HG03159 (cell line): ENCODE results near the gene SUFU.
A peak's percentile ranks its signal among the peaks of the same experiment; 100 is the strongest.
"Not testable (repeated sequence)": the region's sequence is repeated elsewhere in the genome, so short reads cannot be mapped to it uniquely, and the experiment has no call there.

Experiments
- ATAC-seq: cut with Tn5 transposase; IDR thresholded peaks from one replicate; pipeline ENCODE4 v1.9.1; 2021; ENCODE audit warnings: mild to moderate bottlenecking, moderate library complexity; ENCODE audit not compliant: unreplicated experiment

Gene SUFU

DNA sequence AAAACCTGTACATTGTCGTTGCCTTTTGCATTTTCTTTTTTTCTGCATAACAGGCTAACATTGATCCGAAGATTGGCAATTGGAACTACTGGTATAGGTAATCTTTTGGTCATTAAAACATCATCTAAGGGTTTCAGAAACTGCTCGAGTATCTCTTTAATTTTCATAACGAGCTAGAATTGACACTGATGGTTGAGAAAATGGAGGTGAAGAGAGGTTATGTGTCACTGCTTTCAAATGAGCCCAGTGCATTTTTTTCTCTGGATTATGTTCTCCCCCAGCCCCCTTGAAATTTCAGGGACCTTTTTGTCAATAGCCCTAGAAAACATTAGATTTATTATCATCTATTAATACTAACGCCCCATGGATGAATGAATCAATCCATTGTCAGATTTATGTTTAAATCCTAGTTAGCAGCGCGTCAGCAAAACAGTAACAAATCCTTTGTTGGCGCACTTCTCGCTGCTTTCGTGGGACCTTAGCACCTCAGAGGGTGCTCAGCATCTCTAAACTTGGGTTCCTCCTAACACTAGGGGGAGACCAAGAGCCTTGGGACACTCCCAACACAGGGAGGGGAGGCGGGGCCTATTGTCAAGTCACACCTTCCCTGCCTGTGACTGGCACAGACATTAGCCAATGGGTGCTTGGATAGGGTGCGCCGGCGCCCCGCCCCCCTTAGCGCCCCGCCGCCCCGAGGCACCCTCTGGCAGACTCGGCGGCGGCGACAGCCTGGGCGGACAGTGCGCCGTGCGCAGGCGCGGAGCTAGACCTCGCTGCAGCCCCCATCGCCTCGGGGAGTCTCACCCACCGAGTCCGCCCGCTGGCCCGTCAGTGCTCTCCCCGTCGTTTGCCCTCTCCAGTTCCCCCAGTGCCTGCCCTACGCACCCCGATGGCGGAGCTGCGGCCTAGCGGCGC, at the start of gene SUFU:
Gene SUFU, plus strand, starts transcription at position 709 of the 915 bp plus-strand sequence. Its CDS starts 181 bp downstream, at position 890.
- peak; percentile 51 for ATAC-seq

- ATAC-seq: not testable (repeated sequence)
Observed at GRCh38 chr10:102454662-102455487, 48.9 kb upstream of the SUFU start.

DNA sequence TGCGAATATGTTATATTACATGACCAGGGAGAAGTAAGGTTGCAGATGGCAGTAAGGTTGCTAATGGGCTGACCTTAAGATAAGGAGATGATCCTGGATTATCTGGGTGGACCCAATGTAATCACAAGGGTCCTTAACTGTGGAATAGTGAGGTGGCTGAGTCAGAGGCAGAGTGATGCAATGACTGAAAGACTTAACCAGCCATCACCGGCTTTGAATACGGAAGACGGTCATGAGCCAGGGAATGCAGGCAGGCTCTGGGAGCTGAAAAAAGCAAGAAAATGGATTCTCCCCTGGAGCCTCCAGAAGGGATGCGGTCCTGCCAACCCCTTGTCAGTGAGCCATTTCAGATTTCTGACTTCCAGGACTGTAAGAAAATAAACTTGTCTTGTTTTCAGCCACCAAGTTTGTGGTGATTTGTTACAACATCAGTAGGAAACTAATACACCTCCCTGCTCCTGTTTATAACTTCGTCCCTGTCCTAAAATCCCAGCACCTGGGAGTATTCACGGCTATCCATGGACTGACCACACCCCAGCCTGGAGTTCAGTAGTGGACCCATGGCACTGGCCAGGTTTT, 47.8 kb upstream of the SUFU start:
- ATAC-seq: no peak

- ATAC-seq: no peak
Observed at GRCh38 chr10:102457591-102458150, 46.1 kb upstream of the SUFU start.

DNA sequence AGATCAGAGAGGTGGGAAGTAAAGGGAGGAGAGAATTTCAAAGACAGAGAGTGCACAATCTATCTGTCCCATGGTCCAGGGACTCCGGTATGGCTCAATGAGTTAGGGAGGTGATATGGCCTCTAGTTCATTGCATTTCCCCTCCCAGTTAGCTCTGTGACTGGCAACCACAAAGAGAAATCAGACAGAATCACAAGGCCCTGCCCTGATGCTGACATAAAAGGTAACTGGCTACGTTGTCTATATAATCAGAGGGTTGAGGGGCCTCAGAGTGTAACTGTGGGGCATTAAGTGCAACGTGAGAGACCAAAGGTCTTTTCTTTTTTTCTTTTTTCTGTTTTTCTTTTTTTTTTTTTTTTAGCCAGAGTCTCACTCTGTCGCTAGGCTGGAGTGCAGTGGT, 45.1 kb upstream of the SUFU start:
- no peak for ATAC-seq

DNA sequence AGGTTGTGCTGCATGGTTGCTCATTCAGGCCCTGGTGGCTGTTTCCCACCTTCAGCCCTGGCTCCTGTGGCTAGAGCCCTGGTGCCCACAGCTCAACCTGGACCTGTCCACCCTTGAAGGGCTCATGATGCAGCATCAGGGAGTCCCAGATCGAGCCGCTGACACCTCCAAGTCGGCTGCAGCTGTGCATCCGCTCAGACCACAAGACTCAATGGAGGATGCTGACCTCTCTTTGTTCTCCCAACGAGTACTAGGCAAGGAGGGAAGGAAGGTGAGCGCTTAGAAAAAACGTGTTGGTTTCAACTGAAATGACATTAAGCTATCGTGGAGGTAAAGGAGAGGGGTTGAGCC, 43.0 kb upstream of the SUFU start:
- ATAC-seq: peak; percentile 22

DNA sequence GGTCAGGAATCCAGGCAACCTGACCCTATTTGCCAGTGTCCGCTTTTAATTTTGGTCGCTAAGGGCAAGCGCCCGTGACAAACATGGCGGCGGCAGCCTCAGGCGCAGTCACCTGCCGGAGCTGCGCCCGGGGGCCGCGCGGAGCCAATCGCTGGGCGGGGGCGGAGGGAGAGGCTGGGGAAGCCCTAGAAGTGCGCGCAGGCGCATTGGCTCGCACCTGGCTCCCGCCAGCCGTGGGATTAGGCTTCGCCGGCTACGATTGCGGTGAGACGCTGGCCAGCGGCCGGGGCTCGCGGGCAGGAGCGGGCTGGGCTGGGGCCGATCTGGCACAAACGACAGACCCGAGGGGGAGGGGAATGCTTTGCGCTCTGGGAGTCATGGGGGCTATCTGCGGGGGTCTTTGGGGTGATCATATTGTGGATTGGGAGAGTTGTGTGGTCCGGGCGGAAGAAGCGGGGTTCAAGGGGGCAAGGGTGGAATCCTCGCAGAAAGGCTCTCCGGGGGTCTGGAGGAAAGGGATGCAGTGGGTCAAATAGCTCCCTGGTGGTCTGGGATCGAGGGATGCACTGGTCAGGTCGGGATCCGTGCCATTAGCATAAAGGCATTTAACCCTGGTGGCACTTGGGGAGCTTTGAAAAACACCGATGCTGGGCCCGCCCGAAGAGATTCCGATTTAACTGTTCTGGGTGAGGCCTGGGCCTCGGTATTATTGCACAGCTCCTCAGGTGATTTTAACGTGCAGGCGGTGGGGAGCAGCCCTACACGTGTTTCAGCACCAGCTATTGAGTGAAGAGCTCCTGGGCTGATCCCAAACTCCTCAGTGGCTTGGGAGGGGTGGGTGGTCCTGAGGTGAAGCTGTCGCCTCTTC, 42.4 kb upstream of the SUFU start:
- ATAC-seq: peak; percentile 77

DNA sequence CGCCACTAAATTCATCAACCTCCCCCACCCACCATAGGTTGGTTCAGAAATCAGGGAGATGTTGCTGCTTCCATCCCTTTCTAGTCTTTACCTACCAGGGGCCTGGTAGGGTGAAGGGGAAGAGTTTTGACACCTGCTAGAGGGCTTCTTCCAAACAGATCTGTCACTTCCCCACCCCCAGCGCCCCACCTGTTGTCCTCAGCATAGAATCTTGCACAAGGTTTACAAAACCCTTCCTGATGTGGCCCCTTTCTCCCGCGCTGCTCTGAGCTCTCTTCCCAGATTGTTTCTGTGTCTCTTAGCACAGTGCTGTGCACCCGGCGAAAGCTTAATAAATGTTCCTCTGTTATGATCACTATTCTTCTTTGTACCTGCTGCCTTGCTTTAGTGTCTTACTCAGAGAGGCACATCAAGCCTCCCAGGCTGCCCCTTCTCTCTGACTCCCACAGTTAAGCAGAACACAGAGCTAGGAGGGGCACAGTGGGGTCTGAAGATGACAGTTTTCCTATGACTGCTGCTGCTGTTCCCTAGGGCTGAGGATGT, 41.2 kb upstream of the SUFU start:
- no peak for ATAC-seq

DNA sequence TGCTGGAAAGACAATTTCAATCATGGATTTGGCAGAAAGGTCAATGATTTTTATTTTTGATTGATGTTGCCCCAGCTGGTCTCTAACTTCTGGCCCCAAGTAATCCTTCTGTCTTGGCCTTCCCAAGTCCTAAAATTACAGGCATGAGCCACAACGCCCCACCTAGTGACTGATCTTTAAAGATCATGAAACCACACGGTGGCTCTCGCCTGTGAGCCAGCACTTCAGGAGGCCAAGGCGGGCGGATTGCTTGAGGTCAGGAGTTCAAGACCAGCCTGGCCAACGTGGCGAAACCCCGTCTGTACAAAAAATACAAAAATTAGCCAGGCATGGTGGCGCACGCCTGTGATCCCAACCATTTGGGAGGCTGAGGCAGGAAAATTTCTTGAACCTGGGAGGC, 39.8 kb upstream of the SUFU start:
- no peak for ATAC-seq

GRCh38 chr10:102465466-102465865, 38.3 kb upstream of the SUFU start:
- ATAC-seq: no peak

GRCh38 chr10:102467318-102467717, 36.5 kb upstream of the SUFU start:
- ATAC-seq: no peak

DNA sequence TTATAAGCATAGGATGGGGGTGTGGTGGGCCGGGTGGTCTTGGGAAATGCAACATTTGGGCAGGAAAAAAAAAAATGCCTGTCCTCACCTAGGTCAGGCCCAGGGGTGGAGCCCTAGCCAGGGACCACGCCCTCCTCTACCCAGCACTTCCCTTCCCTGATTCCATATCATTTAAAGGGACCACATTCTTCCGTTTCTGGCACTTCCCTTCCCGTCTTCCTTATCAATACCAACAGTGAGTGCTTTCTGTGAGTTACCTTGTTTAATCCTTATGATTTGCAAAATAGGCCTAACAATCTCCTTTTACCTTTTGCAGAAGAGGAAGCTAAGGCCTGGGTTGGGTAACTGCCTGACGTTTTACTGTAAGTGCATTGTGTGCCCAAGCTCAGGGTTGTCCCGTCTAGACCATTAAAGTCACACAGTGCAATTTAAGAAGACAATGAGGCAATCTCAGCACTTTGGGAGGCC, 35.8 kb upstream of the SUFU start:
- ATAC-seq: no peak

- no peak for ATAC-seq
Observed at GRCh38 chr10:102468683-102469082, 35.1 kb upstream of the SUFU start.

DNA sequence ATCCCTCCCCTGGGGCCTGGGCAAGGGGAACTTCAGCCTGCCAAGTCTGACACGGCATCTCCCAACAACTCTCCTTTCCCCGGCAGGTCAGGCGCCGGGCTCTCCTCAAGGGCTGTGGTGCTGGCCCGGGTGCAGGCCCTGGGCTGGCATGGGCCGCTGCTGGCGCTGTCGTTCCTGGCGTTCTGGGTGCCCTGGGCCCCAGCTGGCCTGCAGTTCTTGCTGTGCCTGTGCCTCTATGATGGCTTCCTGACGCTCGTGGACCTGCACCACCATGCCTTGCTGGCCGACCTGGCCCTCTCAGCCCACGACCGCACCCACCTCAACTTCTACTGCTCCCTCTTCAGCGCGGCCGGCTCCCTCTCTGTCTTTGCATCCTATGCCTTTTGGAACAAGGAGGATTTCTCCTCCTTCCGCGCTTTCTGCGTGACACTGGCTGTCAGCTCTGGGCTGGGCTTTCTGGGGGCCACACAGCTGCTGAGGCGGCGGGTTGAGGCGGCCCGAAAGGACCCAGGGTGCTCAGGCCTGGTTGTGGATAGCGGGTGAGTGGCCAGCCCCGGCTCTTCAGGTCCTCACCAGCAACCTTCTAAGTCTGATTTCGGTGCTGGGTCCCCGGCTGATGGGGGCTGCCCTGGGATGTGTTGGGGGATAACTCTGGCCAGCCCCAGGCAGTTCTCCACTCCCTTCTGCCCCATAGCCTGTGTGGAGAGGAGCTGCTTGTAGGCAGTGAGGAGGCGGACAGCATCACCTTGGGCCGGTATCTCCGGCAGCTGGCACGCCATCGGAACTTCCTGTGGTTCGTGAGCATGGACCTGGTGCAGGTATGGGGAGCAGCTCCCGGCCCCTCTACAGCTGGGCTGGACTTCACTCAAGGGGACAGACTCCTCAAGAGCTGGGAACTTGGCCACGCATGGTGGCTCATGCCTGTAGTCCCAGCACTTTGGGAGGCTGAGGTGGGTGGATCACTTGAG, 32.9 kb upstream of the SUFU start:
- ATAC-seq: no peak

GRCh38 chr10:102473445-102474331, 30.1 kb upstream of the SUFU start:
- no peak for ATAC-seq

GRCh38 chr10:102475451-102476040, 28.2 kb upstream of the SUFU start:
- no peak for ATAC-seq

GRCh38 chr10:102476466-102477141, 27.2 kb upstream of the SUFU start:
- no peak for ATAC-seq
